ENCODE results near the gene VPS13C. TPM values are rescaled to one million over a fixed set of nuclear protein-coding genes. Genes with fewer than 3 reads are reported as not detected.

Gene VPS13C
- total and polyA plus RNA-seq, 5 donors from 2014 or later = 11.2 to 150 (median 14.3) TPM

DNA sequence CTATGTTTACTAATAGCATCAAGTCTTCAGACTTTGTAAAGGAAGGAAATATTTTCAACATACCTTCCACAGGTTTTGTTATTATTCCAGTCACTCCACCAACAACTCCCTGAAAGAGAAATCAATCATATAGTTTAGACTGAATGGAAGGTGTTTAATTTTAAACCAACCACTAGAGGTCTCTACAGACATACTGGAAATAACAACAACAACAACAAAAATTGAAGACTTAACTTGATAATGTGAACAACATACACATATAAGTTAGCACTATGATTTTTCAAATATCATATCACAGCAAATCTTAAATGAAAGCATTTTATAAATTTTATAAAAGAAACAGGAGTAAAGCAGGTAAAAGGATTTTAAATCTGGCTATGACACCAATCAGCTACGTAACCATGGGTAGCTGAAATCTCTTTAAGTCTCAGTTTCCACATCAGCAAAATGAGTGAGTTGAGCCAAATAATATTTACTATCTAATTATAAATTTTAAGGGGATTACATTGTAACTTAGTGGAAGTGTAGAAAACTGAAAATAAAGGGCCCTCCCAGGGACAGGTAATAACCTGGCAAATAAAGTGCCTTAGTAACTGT, 188.2 kb downstream of the VPS13C start:
- H3K4me3 Mint-ChIP-seq = no peak overlapping the region
- Histone ChIP-seq H3K4me3 (ENCODE audit: low read depth, low read length) (no peak overlapping the region), H3K27ac (ENCODE audit: insufficient read depth, low read length, poor library complexity, severe bottlenecking) (no peak overlapping the region), H3K27me3 (ENCODE audit: control insufficient read depth, insufficient read depth, low read length) (no peaks in the 10 kb centered on the region), H3K36me3 (ENCODE audit: control insufficient read depth, insufficient read depth, low read length) (peaks cover 72% of the 10 kb centered on the region), H3K4me1 (ENCODE audit: control insufficient read depth, insufficient read depth, low read length, poor library complexity, severe bottlenecking) (no peaks in the 10 kb centered on the region), H3K9me3 (ENCODE audit: control insufficient read depth in 2 of 2, low read length in 2 of 2) (no peaks in the 10 kb centered on the region)
- peaks cover 47% of the 10 kb centered on the region for H3K36me3 Mint-ChIP-seq
- no peaks in the 10 kb centered on the region for H3K27me3 Mint-ChIP-seq
- H3K27ac Mint-ChIP-seq = peak overlapping the region in 1 of 3 donors; percentile 7
- peaks cover 0 to 11% (median 3%) of the 10 kb centered on the region in 4 donors for H3K4me1 Mint-ChIP-seq
- DNase-seq (peak in 2 of 3 donors; percentile 33 to 40), ATAC-seq (ENCODE audit: low read depth in 2 of 2) (peak in 1 of 2 donors; percentile 45)
- no peaks in the 10 kb centered on the region for H3K9me3 Mint-ChIP-seq

DNA sequence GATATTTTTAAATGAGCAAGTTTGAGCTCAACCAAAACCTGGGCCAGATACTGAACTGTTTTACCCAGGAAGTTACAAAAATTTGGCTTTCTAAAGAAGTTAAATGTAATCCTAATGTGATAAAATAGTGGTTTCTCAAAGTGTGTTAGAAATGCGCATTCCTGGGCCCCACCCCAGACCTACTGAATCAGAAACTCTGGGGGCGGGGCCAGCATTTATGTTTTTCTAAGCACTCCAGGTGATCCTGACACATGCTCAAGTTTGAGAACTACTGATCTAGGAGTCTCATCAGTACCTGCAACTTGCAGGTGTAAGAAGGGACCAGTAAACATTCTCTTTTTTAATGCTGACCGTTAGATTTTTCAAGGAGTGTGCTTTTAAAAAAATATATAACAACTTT, 190.6 kb downstream of the VPS13C start:
- H3K9me3 ChIP-seq (ENCODE audit: control insufficient read depth in 2 of 2, low read length in 2 of 2) = no peaks in the 10 kb centered on the region
- no peaks in the 10 kb centered on the region for H3K4me1 ChIP-seq (ENCODE audit: control insufficient read depth, insufficient read depth, low read length, poor library complexity, severe bottlenecking)
- H3K9me3 Mint-ChIP-seq = no peaks in the 10 kb centered on the region
- no peaks in the 10 kb centered on the region for H3K27me3 ChIP-seq (ENCODE audit: control insufficient read depth, insufficient read depth, low read length)
- DNase-seq (no peak), ATAC-seq (ENCODE audit: low read depth in 2 of 2) (no peak)
- peaks cover 42% of the 10 kb centered on the region for H3K36me3 Mint-ChIP-seq
- H3K36me3 ChIP-seq (ENCODE audit: control insufficient read depth, insufficient read depth, low read length) = peaks cover 55% of the 10 kb centered on the region
- no peaks in the 10 kb centered on the region for H3K27me3 Mint-ChIP-seq
- H3K4me3 ChIP-seq (ENCODE audit: low read depth, low read length) = no peak overlapping the region
- no peak overlapping the region for H3K27ac ChIP-seq (ENCODE audit: insufficient read depth, low read length, poor library complexity, severe bottlenecking)
- H3K27ac Mint-ChIP-seq = peak overlapping the region in 1 of 3 donors; percentile 69
- no peak overlapping the region for H3K4me3 Mint-ChIP-seq
- H3K4me1 Mint-ChIP-seq = peaks cover 0 to 7% (median 3%) of the 10 kb centered on the region in 4 donors

DNA sequence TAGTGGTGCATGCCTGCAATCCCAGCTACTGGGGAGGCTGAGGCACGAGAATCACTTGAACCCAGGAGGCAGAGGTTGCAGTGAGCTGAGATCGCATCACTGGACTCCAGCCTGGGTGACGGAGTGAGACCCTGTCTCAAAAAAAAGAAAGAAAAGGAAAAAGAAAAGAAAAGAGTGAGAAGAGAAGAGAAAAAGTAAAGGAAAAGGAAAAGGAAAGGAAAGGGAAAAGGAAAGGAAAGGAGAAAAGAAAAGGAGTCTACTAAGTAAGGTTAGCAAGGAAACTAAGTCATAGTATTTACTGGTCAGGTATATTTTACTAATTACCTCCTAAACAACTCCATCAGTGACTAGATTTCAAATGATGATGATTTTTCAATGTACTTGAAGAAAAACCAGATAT, 198.3 kb downstream of the VPS13C start:
- Mint-ChIP-seq H3K9me3 (no peaks in the 10 kb centered on the region), H3K27ac (no peak overlapping the region), H3K36me3 (peaks cover 10% of the 10 kb centered on the region), H3K4me1 (peaks cover 0 to 5% (median 0%) of the 10 kb centered on the region in 4 donors), H3K27me3 (no peaks in the 10 kb centered on the region), H3K4me3 (no peak overlapping the region)
- DNase-seq = no peak
- Histone ChIP-seq H3K9me3 (ENCODE audit: control insufficient read depth in 2 of 2, low read length in 2 of 2) (no peaks in the 10 kb centered on the region), H3K27ac (ENCODE audit: insufficient read depth, low read length, poor library complexity, severe bottlenecking) (no peak overlapping the region), H3K4me3 (ENCODE audit: low read depth, low read length) (no peak overlapping the region), H3K4me1 (ENCODE audit: control insufficient read depth, insufficient read depth, low read length, poor library complexity, severe bottlenecking) (peaks cover 2% of the 10 kb centered on the region), H3K27me3 (ENCODE audit: control insufficient read depth, insufficient read depth, low read length) (no peaks in the 10 kb centered on the region), H3K36me3 (ENCODE audit: control insufficient read depth, insufficient read depth, low read length) (peaks cover 9% of the 10 kb centered on the region)
- ATAC-seq (ENCODE audit: low read depth in 2 of 2) = no peak

DNA sequence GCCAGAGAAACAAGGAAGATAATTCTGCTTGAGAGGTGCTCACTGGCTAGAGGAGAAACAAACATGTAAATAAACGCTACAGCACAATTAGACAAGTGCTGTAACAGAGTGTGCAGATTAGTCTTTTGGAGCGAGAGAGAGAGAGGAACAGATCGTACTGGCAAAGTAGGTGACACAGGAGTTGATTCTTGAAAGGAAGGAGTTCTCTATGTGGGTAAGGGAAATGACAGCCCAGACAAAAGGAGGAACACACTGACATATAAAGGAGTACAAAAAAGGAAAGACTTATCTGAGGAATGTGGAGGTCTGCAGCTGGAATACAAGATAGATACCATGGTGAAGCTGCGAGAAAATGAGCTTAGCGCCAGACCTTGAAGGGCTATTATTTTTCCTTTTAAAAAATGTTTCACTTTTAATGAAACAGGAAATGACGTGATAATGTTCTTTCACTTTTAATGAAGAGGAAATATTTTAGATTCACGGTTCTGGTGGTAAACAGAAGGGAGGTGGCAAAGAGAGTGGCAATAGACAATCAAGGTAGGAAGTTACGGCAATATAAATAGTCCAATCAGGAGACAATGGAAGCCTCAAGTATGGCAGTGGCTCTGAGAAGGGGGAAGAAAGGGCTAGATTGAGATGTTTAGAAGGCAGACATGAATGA, 202.9 kb downstream of the VPS13C start:
- Histone ChIP-seq H3K4me1 (ENCODE audit: control insufficient read depth, insufficient read depth, low read length, poor library complexity, severe bottlenecking) (peaks cover 15% of the 10 kb centered on the region), H3K27me3 (ENCODE audit: control insufficient read depth, insufficient read depth, low read length) (no peaks in the 10 kb centered on the region), H3K36me3 (ENCODE audit: control insufficient read depth, insufficient read depth, low read length) (peaks cover 19% of the 10 kb centered on the region), H3K9me3 (ENCODE audit: control insufficient read depth in 2 of 2, low read length in 2 of 2) (no peaks in the 10 kb centered on the region), H3K27ac (ENCODE audit: insufficient read depth, low read length, poor library complexity, severe bottlenecking) (peak overlapping the region; percentile 85), H3K4me3 (ENCODE audit: low read depth, low read length) (peak overlapping the region; percentile 98)
- no peak overlapping the region for H3K4me3 Mint-ChIP-seq
- H3K27ac Mint-ChIP-seq = no peak overlapping the region
- DNase-seq (peak in 2 of 3 donors; percentile 79 to 83), ATAC-seq (ENCODE audit: low read depth in 2 of 2) (peak; percentile 91)
- peaks cover 5% of the 10 kb centered on the region for H3K36me3 Mint-ChIP-seq
- H3K27me3 Mint-ChIP-seq = no peaks in the 10 kb centered on the region
- no peaks in the 10 kb centered on the region for H3K9me3 Mint-ChIP-seq
- peaks cover 0 to 13% (median 7%) of the 10 kb centered on the region in 4 donors for H3K4me1 Mint-ChIP-seq

DNA sequence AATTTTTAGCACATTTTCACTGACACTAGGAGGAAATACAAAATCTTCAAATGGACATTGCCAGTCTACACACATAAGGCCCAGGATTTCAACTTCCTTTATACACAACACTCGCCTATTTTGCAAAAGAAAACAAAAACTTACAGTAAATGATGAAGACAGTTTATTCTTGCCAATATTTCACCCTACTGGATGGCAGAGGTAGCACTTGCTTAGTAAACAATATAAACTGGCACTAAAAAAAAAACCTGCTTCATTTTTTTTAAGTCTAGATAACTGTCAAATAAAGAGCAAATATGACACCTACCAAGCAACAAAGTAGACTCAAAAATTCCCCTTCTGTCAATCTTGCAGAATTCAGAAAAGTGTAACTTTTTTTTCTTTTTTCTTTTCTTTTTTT, 204.0 kb downstream of the VPS13C start:
- H3K4me1 Mint-ChIP-seq = peaks cover 0 to 13% (median 7%) of the 10 kb centered on the region in 4 donors
- Histone ChIP-seq H3K4me3 (ENCODE audit: low read depth, low read length) (peak overlapping the region; percentile 98), H3K4me1 (ENCODE audit: control insufficient read depth, insufficient read depth, low read length, poor library complexity, severe bottlenecking) (peaks cover 15% of the 10 kb centered on the region), H3K9me3 (ENCODE audit: control insufficient read depth in 2 of 2, low read length in 2 of 2) (no peaks in the 10 kb centered on the region), H3K27ac (ENCODE audit: insufficient read depth, low read length, poor library complexity, severe bottlenecking) (no peak overlapping the region), H3K27me3 (ENCODE audit: control insufficient read depth, insufficient read depth, low read length) (no peaks in the 10 kb centered on the region), H3K36me3 (ENCODE audit: control insufficient read depth, insufficient read depth, low read length) (peaks cover 24% of the 10 kb centered on the region)
- H3K4me3 Mint-ChIP-seq = peak overlapping the region in 2 of 4 donors; percentile 36 to 64
- no peaks in the 10 kb centered on the region for H3K9me3 Mint-ChIP-seq
- no peak for ATAC-seq (ENCODE audit: low read depth in 2 of 2)
- no peaks in the 10 kb centered on the region for H3K27me3 Mint-ChIP-seq
- H3K27ac Mint-ChIP-seq = peak overlapping the region in 2 of 3 donors; percentile 53 to 70
- peak in 2 of 3 donors; percentile 17 to 28 for DNase-seq
- peaks cover 8% of the 10 kb centered on the region for H3K36me3 Mint-ChIP-seq

DNA sequence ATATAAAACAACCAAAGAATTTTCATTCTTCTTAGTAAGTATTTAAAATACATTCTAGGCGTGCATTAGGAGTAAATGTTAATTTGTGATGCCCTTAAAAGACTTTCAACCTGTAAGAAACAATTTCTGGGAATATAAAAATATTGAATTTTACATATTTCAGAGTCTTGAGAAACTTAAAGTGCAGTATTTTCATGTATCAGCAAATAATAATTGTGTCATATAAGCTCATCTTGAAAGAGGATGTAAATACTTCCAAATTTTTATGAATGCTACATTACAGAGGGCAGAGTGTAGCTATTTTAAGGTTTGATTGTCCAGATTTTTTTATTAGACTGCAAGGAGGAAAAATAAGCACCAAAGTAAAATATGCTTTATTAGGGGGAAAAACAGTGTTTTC, 207.1 kb downstream of the VPS13C start:
- peaks cover 15% of the 10 kb centered on the region for H3K4me1 ChIP-seq (ENCODE audit: control insufficient read depth, insufficient read depth, low read length, poor library complexity, severe bottlenecking)
- Mint-ChIP-seq H3K4me1 (peaks cover 0 to 12% (median 9%) of the 10 kb centered on the region in 4 donors), H3K36me3 (peaks cover 8% of the 10 kb centered on the region), H3K27ac (no peak overlapping the region), H3K27me3 (no peaks in the 10 kb centered on the region), H3K4me3 (no peak overlapping the region), H3K9me3 (no peaks in the 10 kb centered on the region)
- H3K36me3 ChIP-seq (ENCODE audit: control insufficient read depth, insufficient read depth, low read length) = peaks cover 29% of the 10 kb centered on the region
- H3K27ac ChIP-seq (ENCODE audit: insufficient read depth, low read length, poor library complexity, severe bottlenecking) = no peak overlapping the region
- no peaks in the 10 kb centered on the region for H3K27me3 ChIP-seq (ENCODE audit: control insufficient read depth, insufficient read depth, low read length)
- DNase-seq = no peak
- no peak overlapping the region for H3K4me3 ChIP-seq (ENCODE audit: low read depth, low read length)
- H3K9me3 ChIP-seq (ENCODE audit: control insufficient read depth in 2 of 2, low read length in 2 of 2) = no peaks in the 10 kb centered on the region
- ATAC-seq (ENCODE audit: low read depth in 2 of 2) = no peak

DNA sequence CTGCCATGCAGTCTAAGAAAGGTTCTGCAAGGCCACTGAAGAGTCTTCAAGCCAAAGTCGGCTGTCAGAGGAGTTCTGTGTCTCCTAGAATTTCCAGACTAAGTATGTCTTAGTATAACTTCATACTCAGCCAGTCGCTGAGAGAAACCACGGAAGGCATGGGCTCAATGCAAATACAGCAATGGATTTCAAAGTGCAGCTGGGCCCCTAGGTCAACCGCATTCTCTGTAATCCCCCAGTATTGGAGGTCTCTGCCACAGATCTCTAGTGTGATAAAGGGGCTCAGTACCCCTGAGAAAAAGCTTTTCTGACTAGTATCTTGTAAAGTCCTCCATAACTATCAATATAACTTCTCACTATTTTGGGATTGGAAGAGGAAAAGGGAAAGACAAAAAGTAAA, 208.3 kb downstream of the VPS13C start:
- Histone ChIP-seq H3K27ac (ENCODE audit: insufficient read depth, low read length, poor library complexity, severe bottlenecking) (no peak overlapping the region), H3K36me3 (ENCODE audit: control insufficient read depth, insufficient read depth, low read length) (peaks cover 29% of the 10 kb centered on the region), H3K4me1 (ENCODE audit: control insufficient read depth, insufficient read depth, low read length, poor library complexity, severe bottlenecking) (peaks cover 12% of the 10 kb centered on the region), H3K4me3 (ENCODE audit: low read depth, low read length) (no peak overlapping the region), H3K27me3 (ENCODE audit: control insufficient read depth, insufficient read depth, low read length) (no peaks in the 10 kb centered on the region), H3K9me3 (ENCODE audit: control insufficient read depth in 2 of 2, low read length in 2 of 2) (no peaks in the 10 kb centered on the region)
- no peaks in the 10 kb centered on the region for H3K27me3 Mint-ChIP-seq
- H3K9me3 Mint-ChIP-seq = no peaks in the 10 kb centered on the region
- peaks cover 8% of the 10 kb centered on the region for H3K36me3 Mint-ChIP-seq
- DNase-seq (no peak), ATAC-seq (ENCODE audit: low read depth in 2 of 2) (no peak)
- H3K4me1 Mint-ChIP-seq = peaks cover 0 to 12% (median 9%) of the 10 kb centered on the region in 4 donors
- H3K27ac Mint-ChIP-seq = peak overlapping the region in 1 of 3 donors; percentile 16
- no peak overlapping the region for H3K4me3 Mint-ChIP-seq

All from CD4-positive, CD25-positive, alpha-beta regulatory T cell (primary cell).